Renal pelvis (tissue), 4 donors: ENCODE data around the gene PSPH. TPM values are rescaled to one million over a fixed set of nuclear protein-coding genes. Genes with fewer than 3 reads are reported as not detected.

Experiments
- DNase-seq: peaks from one replicate; pipeline ENCODE4 v3.0.0-alpha.2; 2013
- polyA plus RNA-seq, 3 donors: library from polyadenylated mRNA; unstranded; fragments of 120-200 nt; gene quantifications; one replicate each; pipeline ENCODE4 v1.2.1, GENCODE V29; 2013; ENCODE audit not compliant: insufficient read length in 3 of 3

Gene PSPH
- polyA plus RNA-seq, 3 donors: 26.4 to 37.9 (median 35.5) TPM

DNA sequence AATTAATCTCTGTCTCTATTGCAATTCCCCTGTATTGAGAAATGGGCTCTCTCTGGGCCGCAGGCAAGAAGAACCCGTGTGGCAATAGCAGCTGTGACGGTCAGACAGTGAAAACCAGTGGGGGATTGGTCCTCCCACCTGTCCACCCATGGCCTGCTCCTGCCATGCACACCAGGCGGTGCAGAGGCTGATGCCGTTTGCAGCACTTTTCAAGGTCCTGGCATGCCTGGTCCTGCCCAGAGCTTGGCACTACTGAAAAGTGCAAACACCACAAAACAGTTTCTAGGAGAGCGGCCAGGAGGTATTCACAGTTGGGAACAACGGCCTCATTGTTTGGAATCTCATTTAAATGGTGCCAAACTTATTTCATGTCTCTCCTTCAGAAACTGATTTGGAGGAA, 41.5 kb downstream of the PSPH start:
- no peak for DNase-seq

DNA sequence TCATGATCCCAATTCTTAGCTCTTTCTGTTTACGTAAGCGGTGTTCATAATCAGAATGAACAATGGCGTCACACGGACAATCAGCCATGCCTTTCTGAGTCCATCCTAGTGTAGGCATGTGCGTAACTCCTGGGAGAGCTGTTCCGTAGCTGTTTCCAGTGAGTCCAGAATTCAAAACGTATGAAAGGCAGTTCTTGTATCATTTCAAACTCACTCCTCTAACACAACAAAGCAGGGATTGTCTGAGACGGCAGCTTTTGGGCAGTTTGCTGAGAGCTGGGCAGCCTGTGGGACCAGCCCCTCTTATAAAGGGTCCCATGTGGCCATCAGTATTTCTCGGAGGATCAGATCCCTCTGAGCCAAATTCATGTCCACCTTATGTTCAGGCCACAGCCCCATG, 43.4 kb downstream of the PSPH start:
- no peak for DNase-seq

DNA sequence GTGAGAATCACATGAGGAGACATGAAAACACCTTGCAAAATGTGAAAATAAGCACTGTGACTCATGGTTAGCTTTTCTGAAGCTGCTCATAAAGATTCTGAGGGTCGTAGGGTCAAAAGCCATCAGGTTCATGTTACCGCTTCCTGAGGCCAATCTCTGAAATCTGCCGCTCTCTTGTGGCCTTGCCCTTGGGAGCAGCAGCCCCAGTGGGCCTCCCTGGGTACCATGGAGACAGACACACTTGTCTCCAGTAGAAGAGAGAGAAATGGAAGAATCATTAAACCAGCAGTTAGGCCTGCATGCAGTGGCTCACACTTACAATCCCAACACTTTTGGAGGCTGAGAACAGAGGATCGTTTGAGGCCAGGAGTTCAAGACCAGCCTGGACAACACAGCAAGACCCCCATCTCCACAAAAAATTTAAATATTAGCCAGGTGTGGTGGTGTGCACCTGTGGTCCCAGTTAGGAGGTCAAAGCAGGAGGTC, 44.0 kb downstream of the PSPH start:
- no peak for DNase-seq

DNA sequence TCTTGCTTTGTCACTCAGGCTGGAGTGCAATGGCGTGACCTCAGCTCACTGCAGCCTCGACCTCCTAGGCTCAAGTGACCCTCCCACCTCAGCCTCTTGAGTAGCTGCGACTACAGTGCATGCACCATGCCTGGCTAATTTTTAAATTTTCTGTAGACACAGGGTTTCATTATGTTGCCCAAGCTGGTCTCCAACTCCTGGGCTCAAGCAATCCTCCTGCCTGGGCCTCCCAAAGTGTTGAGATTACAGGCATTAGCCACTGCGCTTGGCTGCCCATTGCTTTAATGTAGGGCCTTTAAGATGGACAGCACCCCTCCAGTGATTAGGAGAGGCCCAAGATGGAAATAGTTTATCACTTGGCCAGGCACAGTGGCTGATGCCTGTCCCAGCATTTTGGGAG, 47.5 kb downstream of the PSPH start:
- DNase-seq: no peak

DNA sequence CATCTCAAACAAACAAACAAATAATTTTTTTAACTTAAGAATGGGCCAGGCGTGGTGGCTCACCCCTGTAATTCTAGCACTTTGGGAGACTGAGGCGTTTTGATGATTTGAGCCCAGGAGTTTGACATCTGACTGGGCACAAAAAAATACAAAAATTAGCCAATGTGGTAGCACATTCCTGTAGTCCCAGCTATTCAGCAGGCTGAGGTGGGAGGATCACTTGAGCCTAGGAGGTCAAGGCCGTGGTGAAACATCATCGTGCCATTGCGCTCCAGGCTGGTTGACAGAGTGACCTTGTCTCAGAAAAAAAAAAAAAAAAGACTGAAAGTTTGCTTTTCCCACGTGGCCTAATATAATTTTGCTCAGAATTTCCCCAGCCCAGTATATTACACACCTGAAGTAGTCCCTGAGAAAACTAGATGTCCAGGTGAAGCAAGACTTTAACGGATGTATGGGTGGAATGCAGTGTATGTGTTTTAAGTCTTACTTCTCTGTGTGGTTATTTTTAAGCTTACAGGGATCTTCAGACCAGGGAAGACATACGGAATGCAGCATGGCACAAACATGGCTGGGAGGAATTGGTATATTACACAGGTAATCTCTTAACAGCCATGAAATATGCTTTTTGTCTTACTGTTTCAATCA, 54.3 kb downstream of the PSPH start:
- DNase-seq: no peak

DNA sequence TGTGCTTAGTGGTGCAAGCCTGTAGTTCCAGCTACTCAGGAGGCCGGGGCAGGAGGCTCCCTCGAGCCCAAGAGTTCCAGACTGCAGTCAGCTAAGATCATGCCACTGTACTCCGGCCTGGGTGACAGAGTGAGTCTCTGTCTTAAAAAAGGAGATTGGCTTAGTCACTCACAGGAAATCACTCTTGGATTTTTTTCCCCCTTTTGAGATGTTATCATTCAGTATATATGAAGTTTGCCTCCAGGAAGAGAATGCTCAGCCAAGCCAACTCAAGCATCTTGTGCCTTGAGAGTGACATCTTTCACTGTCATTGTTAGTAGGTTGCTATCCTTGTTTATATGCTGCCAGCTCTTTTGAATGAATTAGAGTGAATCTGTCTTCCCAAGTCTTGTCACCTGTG, 58.9 kb downstream of the PSPH start:
- no peak for DNase-seq

DNA sequence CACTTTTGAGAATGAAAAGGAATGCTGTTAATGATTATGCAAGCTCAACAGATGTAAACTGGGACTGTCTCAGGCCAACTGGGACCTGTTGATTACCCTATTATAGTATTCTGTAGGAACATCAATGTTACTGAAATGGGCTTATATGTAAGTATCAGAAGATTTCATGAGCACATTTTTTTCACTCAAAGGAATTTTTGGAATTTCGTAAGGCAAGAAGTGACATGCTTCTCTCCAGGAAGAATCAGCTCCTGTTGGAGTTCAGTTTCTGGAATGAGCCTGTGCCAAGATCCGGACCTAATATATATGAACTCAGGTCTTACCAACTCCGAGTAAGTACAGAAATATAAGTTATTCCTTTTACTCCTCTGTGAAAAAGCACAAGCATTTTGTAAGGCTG, 67.7 kb downstream of the PSPH start:
- no peak for DNase-seq

DNA sequence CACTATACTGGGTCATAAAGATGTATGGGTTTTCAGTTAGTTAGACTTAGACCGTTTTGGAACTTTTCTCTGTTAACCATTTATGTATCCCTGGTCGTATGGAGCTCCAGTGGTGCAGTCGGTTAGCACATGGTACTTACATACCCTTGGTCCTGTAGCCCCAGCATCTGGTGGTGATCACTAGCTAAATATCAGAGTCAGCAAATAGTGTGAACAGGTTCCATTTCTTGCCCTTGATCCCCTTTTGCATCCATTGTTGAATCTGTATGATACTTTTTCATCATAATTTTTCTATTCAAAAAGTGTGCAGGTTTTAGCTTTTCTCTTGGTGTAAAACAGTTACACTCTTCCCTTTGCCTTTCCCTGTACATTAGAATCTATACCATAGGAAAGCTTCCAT, 71.0 kb downstream of the PSPH start:
- no peak for DNase-seq

DNA sequence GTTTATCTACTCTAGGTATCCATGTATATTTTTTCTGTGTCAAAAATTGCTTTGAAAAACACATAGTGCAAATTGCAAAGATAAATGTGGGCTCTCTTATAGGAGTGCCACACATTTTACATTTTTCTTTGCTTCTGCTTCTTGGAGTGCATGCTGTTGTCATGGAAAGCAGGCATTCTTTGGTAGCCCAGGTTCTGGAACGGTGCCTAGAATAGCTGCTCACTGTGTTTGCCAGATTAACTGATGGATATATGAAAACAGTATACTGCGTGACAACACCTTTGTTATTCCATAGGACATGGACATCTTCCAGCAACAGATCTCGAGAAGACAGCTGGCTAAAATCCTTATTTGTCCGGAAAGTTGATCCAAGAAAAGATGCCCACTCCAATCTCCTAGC, 73.4 kb downstream of the PSPH start:
- DNase-seq: no peak

DNA sequence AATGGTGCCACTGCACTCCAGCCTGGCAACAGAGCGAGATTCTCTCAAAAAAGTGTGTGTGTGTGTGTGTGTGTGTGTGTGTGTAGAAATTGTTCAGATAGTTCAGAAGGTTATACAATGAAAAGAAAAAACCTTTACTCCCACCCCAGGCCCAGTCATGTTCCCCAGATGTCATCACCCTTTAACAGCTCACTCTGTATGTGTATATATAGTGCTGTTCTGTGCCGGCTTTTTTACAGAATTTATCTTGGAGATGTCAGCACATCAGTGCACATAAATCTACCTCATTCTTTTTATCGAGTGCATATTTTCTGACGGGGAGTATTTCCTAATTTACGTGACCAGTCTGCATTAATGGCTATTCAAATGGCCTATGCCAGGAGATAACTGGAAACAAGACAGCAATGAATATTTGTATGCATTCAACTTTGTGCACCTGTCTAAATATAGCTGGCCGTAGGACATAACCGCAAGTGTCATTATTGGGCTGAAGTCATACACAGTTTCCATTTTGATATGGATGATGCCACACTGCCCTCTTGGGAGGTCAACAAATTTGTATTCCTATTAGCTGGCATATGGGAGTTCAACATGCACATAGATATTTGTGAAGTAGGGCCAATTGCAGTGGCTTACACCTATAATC, 75.1 kb downstream of the PSPH start:
- no peak for DNase-seq

DNA sequence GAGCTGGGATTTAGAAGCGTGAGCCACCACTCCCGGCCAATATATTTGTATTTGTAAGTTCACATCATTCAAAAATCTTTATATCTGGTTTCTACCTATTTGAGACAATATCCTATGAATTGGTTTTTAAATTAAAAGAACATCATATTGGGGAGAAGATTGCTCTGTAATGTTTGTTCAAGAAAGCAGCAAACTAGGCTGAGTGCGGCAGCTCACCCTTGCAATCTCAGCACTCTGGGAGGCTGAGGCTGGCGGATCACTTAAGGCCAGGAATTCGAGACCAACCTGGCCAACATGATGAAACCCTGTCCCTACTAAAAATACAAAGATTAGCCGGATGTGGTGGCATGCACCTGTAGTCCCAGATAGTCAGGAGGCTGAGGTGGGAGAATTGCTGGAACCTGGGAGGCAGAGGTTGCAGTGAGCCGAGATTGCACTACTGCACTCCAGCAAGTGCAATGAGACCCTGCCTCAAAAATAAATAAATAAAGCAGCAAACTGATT, 77.4 kb downstream of the PSPH start:
- DNase-seq: no peak

DNA sequence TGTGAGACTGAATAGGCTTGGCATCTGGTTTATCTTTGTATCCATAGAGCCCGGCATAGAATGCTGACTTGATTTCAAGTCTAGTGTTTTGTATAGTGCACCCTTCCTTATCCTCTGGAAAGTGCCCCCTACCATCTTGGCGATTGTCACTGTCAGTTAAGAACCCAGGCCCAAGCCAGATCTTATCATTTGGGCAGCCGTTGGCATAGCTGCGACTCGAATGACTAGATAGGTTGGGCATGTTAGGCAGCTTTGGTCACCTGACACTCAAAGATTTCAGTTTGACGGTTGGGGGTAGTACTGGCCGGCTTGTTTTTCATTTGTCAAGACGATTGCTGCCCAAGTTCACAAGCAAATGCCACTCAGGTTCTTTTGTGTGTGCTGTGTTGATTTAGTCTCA, 80.3 kb downstream of the PSPH start:
- no peak for DNase-seq

DNA sequence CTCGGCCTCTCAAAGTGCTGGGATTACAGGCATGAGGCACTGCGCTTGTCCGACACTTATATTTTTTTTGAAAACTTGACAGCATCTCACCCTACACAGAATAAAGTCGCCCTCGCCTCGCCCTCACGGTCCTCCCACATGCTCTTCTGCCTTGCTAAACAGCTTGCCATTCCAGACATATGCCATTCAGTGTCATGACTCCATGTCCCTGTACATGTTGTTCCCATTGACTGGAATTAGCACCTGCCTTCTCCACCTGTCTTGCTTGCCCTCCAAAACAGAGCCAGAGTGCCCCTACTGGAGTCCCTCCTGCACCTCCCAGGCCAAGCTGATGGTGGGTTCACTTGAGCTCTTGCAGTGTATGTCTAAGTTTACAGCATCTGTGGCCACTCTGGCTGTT, 80.7 kb downstream of the PSPH start:
- no peak for DNase-seq

DNA sequence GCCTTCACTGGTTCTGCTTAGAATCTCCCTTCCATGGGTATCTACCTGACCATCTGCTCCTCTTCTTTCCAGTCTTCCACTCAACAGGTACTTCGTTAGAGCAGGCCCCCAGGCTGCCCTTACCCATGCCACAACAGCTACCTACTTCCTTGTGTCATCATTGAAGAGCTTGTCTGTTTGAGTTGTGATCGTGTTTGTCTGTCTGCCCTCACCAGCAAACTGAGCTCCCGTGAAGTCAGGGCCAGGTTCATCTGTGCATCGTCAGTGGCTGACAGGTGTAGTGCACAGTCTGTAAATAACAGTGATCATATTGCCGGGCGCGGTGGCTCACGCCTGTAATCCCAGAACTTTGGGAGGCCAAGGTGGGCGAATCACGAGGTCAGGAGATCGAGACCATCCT, 81.9 kb downstream of the PSPH start:
- no peak for DNase-seq

DNA sequence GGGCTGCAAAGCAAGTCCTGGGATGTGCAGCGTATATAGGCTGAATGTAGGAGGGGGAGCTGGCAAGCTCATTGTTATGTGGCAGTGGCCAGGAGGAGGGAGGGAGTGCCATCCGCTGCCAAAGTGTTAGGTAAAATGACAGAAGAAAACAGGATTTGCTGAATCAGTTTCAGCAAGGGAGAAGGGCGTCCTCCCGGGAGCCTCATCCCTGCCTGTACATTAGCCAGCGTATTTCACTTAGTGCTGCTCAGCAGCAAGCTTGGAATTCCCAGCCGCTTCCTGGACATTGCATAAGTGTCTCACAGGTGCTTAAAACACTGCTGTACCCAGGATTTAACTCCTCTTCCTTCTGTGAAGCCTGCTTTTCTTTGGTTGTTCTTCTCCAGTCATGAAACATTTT, 84.4 kb downstream of the PSPH start:
- no peak for DNase-seq

DNA sequence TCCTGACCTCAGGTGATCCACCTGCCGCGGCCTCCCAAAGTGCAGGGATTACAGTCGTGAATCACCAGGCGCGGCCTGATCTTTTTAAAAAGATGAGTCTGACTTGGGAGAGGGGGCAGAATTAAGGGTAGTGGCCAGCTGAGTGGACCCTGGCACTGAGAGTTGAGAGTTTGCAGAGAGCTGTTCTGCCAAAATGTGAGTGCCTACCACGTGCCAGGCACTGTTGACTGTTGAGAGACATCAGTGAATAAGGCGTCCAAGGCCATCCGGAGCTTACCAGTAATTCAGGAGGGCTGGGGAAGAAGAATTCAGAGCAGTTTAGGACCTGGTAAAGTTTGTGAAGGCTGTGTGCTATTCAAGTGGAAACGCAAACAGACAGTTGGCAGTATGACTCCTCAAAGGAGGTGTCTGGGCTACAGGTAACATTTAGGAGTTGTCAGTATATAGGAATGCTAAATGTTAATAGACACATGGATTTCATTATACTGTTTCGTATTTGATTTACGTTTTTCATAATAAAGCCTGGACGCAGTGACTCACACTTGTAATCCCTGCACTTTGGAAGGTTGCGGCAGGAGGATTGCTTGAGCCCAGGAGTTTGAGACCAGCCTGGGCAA, 85.3 kb downstream of the PSPH start:
- DNase-seq: no peak

DNA sequence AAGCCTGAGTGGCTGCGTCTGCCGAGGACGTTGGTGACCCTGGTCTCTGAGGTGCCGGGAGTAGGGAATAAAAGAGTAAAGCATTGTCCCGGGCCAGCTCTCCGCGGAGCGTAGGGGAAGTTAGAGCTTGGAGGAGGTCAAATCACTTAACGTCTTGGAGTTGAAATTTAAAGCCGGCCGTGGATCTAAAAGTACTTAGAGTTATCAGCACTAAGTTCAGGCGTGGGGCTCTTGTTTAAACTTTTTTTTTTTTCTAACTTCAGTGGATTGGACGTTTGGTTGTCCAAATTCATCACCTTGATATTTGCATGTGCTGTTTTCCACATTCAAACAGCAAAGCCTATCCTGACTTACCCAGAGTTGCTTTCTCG, 86.2 kb downstream of the PSPH start:
- DNase-seq: no peak

DNA sequence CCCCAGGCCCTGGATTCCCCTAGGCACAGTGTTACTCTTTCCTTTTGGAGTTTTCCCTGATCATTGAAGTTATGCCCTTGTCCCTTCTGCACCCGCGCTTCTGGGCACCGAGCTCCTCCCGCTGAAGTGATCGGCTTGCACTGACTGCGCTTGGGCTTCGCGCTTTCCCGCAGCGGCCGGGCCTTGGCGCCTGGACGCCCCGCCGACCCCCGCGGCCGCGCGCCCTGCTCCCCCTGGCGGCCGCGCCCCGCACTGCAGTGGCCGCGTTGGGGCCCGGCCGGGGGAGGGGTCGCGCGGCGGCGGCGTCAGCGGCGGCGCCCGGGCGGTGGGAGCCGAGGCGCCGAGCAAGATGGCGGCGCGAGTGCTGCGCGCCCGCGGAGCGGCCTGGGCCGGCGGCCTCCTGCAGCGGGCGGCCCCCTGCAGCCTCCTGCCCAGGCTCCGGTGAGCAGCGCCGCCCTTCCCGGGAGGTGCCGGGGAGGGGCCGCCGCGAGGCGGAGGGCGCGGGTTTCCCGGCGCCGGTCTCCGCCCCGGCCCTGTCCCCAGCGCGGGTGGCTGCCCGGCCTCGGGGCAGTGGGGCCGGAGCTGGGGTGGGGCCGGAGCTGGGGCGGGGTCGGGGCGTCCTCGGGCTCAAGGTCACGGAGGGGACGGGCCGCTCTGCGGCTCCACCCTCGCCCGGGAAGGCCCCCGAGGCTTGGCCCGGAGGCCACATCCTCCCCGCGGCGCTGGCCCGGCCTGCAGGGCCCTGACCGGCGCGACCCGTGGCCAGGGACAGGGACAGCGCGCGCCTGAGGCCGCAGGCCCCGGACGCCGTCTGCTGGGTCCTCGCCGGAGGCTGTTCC, 86.8 kb downstream of the PSPH start, which contains the start of gene NIPSNAP2:
Gene NIPSNAP2, plus strand, starts transcription at position 325 of the 839 bp plus-strand sequence. Its CDS starts 25 bp downstream, at position 350.
- DNase-seq: peak; percentile 58

DNA sequence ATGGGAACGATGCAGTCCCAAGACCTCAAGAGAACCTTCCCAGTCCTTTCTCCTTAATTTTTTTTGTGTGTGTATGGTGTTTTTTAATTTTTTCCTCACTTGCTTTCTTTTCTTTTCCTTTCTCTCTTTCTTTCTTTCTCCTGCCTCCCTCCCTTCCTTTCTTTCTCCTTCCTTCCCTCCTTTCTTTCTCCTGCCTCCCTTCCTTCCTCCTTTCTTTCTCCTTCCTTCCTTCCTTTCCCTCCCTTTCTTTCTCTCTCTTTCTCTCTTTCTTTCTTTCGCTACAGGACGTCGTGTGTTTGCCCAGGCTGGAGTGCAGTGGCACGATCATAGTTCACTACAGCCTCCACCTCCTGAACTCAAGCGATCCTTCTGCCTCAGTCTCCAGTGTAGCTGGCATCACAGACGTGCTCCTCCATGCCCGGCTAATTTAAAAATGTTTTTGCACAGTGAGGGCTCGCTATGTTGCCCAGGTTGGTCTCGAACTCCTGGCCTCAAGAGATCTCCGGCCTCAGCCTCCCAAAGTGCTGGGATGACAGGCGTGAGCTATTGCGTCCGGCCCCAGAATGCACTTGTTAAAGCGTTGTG, 87.6 kb downstream of the PSPH start:
- DNase-seq: no peak

DNA sequence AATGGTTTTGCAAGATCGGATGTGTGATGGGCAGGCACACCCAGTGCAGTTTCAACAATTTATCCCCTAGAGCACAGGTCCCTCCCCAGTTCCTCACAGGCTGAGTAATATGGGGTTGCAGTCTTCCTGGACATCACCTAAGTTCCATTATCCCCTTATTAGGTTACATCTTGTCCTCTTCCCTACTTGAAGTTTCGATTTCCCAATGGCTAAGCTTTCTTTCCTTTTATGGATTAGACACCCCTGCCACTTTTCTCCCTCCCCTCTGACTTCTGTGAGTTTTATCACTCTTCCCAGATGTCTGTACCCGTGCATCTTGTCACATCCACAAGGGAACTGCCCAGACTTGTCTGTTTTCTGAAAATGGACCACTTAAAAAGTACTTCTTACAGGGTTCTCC, 89.2 kb downstream of the PSPH start:
- DNase-seq: no peak
